ENCODE data around the gene LRMDA. TPM values are rescaled to one million over a fixed set of nuclear protein-coding genes. Genes with fewer than 3 reads are reported as not detected.

LRMDA gene
- total and polyA plus RNA-seq, 2 of the 8 experiments (the other 6 are each of a cell fraction or from before 2014, with no cell fraction given), result 0.86 to 2.8 TPM

GRCh38 chr10:76582531-76582930 is 1151.1 kb downstream of the LRMDA start (continued):
- TF ChIP-seq, protein P1, sequence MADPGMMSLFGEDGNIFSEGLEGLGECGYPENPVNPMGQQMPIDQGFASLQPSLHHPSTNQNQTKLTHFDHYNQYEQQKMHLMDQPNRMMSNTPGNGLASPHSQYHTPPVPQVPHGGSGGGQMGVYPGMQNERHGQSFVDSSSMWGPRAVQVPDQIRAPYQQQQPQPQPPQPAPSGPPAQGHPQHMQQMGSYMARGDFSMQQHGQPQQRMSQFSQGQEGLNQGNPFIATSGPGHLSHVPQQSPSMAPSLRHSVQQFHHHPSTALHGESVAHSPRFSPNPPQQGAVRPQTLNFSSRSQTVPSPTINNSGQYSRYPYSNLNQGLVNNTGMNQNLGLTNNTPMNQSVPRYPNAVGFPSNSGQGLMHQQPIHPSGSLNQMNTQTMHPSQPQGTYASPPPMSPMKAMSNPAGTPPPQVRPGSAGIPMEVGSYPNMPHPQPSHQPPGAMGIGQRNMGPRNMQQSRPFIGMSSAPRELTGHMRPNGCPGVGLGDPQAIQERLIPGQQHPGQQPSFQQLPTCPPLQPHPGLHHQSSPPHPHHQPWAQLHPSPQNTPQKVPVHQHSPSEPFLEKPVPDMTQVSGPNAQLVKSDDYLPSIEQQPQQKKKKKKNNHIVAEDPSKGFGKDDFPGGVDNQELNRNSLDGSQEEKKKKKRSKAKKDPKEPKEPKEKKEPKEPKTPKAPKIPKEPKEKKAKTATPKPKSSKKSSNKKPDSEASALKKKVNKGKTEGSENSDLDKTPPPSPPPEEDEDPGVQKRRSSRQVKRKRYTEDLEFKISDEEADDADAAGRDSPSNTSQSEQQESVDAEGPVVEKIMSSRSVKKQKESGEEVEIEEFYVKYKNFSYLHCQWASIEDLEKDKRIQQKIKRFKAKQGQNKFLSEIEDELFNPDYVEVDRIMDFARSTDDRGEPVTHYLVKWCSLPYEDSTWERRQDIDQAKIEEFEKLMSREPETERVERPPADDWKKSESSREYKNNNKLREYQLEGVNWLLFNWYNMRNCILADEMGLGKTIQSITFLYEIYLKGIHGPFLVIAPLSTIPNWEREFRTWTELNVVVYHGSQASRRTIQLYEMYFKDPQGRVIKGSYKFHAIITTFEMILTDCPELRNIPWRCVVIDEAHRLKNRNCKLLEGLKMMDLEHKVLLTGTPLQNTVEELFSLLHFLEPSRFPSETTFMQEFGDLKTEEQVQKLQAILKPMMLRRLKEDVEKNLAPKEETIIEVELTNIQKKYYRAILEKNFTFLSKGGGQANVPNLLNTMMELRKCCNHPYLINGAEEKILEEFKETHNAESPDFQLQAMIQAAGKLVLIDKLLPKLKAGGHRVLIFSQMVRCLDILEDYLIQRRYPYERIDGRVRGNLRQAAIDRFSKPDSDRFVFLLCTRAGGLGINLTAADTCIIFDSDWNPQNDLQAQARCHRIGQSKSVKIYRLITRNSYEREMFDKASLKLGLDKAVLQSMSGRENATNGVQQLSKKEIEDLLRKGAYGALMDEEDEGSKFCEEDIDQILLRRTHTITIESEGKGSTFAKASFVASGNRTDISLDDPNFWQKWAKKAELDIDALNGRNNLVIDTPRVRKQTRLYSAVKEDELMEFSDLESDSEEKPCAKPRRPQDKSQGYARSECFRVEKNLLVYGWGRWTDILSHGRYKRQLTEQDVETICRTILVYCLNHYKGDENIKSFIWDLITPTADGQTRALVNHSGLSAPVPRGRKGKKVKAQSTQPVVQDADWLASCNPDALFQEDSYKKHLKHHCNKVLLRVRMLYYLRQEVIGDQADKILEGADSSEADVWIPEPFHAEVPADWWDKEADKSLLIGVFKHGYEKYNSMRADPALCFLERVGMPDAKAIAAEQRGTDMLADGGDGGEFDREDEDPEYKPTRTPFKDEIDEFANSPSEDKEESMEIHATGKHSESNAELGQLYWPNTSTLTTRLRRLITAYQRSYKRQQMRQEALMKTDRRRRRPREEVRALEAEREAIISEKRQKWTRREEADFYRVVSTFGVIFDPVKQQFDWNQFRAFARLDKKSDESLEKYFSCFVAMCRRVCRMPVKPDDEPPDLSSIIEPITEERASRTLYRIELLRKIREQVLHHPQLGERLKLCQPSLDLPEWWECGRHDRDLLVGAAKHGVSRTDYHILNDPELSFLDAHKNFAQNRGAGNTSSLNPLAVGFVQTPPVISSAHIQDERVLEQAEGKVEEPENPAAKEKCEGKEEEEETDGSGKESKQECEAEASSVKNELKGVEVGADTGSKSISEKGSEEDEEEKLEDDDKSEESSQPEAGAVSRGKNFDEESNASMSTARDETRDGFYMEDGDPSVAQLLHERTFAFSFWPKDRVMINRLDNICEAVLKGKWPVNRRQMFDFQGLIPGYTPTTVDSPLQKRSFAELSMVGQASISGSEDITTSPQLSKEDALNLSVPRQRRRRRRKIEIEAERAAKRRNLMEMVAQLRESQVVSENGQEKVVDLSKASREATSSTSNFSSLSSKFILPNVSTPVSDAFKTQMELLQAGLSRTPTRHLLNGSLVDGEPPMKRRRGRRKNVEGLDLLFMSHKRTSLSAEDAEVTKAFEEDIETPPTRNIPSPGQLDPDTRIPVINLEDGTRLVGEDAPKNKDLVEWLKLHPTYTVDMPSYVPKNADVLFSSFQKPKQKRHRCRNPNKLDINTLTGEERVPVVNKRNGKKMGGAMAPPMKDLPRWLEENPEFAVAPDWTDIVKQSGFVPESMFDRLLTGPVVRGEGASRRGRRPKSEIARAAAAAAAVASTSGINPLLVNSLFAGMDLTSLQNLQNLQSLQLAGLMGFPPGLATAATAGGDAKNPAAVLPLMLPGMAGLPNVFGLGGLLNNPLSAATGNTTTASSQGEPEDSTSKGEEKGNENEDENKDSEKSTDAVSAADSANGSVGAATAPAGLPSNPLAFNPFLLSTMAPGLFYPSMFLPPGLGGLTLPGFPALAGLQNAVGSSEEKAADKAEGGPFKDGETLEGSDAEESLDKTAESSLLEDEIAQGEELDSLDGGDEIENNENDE (IDR thresholded peaks at IDR 0.05; ENCODE audit: insufficient replicate concordance, low read length), result no peak
- no peak for TF ChIP-seq SP4 (IDR thresholded peaks at IDR 0.05; ENCODE audit: low read length)
- no peak for TF ChIP-seq CTCF (IDR thresholded peaks at IDR 0.05; ENCODE audit: control extremely low read depth in 1 of 3, insufficient read depth in 1 of 3, low read depth in 1 of 3, low read length in 3 of 3)
